Endothelial cell of umbilical vein (primary cell): Measurements from ENCODE around the gene METAP1. TPM values are rescaled to one million over a fixed set of nuclear protein-coding genes. Genes with fewer than 3 reads are reported as not detected.

Experiments used
- BruUV-seq: library from RNA; stranded (reverse); fragments of 400-500 nt; replicated peaks from 2 replicates; lab custom pipeline; 2021; lab: Mats Ljungman, UMichigan
- CTCF ChIA-PET: fragments of 300-600, 350-600 bp; sonication (Branson Sonifier 250); formaldehyde crosslinking; loops from one replicate; lab custom pipeline; 2021; ENCODE audit warnings: antibody characterized with exemption, inconsistent platforms; lab: Charles Lee
- POLR2A ChIA-PET: fragments of 300-600, 350-600 bp; sonication (Branson Sonifier 250); formaldehyde crosslinking; loops from one replicate; lab custom pipeline; 2021; ENCODE audit warnings: antibody characterized with exemption, inconsistent platforms; lab: Charles Lee
- DNase-seq: peaks from one replicate; pipeline ENCODE4 v3.0.0-alpha.2; 2011; ENCODE audit warnings: low read depth, low spot score
- FAIRE-seq: peaks from 2 replicates; lab custom pipeline; 2011; peaks lifted over from hg19 to GRCh38; lab: Jason Lieb, UNC
- H2AFZ ChIP-seq: 2 replicates; pipeline ENCODE4 v1.6.0; 2012; ENCODE audit warnings: low read depth, low read length, control low read depth, inconsistent platforms
- H3K27ac ChIP-seq: 2 replicates; pipeline ENCODE4 v1.5.1; 2011; ENCODE audit warnings: low read depth, mild to moderate bottlenecking, control low read depth, low read length, moderate library complexity; ENCODE audit not compliant: insufficient read depth
- H3K27me3 ChIP-seq, 2 experiments: 2 replicates each; pipeline versions ENCODE4 v1.6.0 to v1.6.1; 2011; ENCODE audit warnings: low read length in 2 of 2, mixed read lengths in 1 of 2; ENCODE audit not compliant: control insufficient read depth in 2 of 2, insufficient read depth in 2 of 2
- H3K36me3 ChIP-seq, 2 experiments: 2 replicates in 1 of 2; 3 replicates in 1 of 2; pipeline ENCODE4 v1.5.1; 2011; ENCODE audit warnings: low read length in 2 of 2, mild to moderate bottlenecking in 1 of 2, moderate library complexity in 1 of 2; ENCODE audit not compliant: control insufficient read depth in 2 of 2, insufficient read depth in 2 of 2; ENCODE audit errors: extremely low read depth in 1 of 2
- H3K4me1 ChIP-seq: 3 replicates; pipeline ENCODE4 v1.5.1; 2011; ENCODE audit warnings: mild to moderate bottlenecking, low read length; ENCODE audit not compliant: control insufficient read depth, insufficient read depth; ENCODE audit errors: extremely low read depth
- H3K4me2 ChIP-seq: 2 replicates; pipeline ENCODE4 v1.6.1; 2011; ENCODE audit warnings: low read length, control low read depth, mixed read lengths; ENCODE audit not compliant: insufficient read depth
- H3K4me3 ChIP-seq, 3 experiments: fragments of 200-600 bp in 1 of 3; sonication (generic), shearing (Covaris generic) in 1 of 3; replicated peaks in 1 of 3; 2 replicates each; pipeline ENCODE4 v1.5.1; 2011 to 2016; ENCODE audit warnings: control low read depth in 3 of 3, low read length in 3 of 3, mild to moderate bottlenecking in 2 of 3, inconsistent platforms in 1 of 3, low read depth in 1 of 3, moderate library complexity in 1 of 3; ENCODE audit not compliant: insufficient read depth in 1 of 3
- H3K79me2 ChIP-seq: 2 replicates; pipeline ENCODE4 v1.6.0; 2012; ENCODE audit warnings: low read length, inconsistent platforms; ENCODE audit not compliant: control insufficient read depth, insufficient read depth
- H3K9ac ChIP-seq: replicated peaks from 2 replicates; pipeline ENCODE3; 2011; ENCODE audit warnings: low read length, control low read depth; ENCODE audit not compliant: insufficient read depth; ENCODE audit errors: extremely low read depth
- H3K9me1 ChIP-seq: replicated peaks from 3 replicates; pipeline ENCODE4 v1.6.0; 2011; ENCODE audit warnings: mild to moderate bottlenecking, low read length; ENCODE audit not compliant: control insufficient read depth, insufficient read depth; ENCODE audit errors: extremely low read depth
- H3K9me3 ChIP-seq: replicated peaks from 2 replicates; pipeline ENCODE4 v1.5.1; 2012; ENCODE audit warnings: low read length, inconsistent platforms; ENCODE audit not compliant: control insufficient read depth, insufficient read depth
- H4K20me1 ChIP-seq: replicated peaks from 2 replicates; pipeline ENCODE3; 2011; ENCODE audit warnings: mild to moderate bottlenecking, low read length; ENCODE audit not compliant: control insufficient read depth, insufficient read depth; ENCODE audit errors: extremely low read depth
- CTCF ChIP-seq, 2 donors: IDR thresholded peaks; 1 replicate in 1 of 2; 2 replicates in 1 of 2; pipeline ENCODE4 v1.5.1; 2011; ENCODE audit warnings: low read length in 2 of 2, mild to moderate bottlenecking in 2 of 2, moderate library complexity in 2 of 2, control low read depth in 1 of 2, inconsistent platforms in 1 of 2, low read depth in 1 of 2; ENCODE audit not compliant: insufficient read depth in 1 of 2; ENCODE audit errors: extremely low read depth in 1 of 2
- EZH2 ChIP-seq: IDR thresholded peaks from 2 replicates; pipeline ENCODE4 v1.6.1; 2012; ENCODE audit warnings: borderline replicate concordance, low read depth, mild to moderate bottlenecking, moderate library complexity, low read length, inconsistent platforms; ENCODE audit not compliant: severe bottlenecking
- FOS ChIP-seq: IDR thresholded peaks from 2 replicates; pipeline ENCODE4 v1.6.1; 2011; ENCODE audit warnings: mild to moderate bottlenecking, low read length, moderate library complexity, borderline replicate concordance; ENCODE audit not compliant: insufficient read depth
- GATA2 ChIP-seq: IDR thresholded peaks from 2 replicates; pipeline ENCODE4 v1.7.0; 2011; ENCODE audit warnings: low read depth, mild to moderate bottlenecking, moderate library complexity, mixed read lengths, low read length; ENCODE audit not compliant: insufficient read length, insufficient read depth
- JUN ChIP-seq: IDR thresholded peaks from 2 replicates; pipeline ENCODE4 v1.6.1; 2011; ENCODE audit warnings: borderline replicate concordance, low read depth; ENCODE audit not compliant: insufficient read length, insufficient read depth
- MAX ChIP-seq: IDR thresholded peaks from 2 replicates; pipeline ENCODE4 v1.6.1; 2011; ENCODE audit not compliant: insufficient read depth, insufficient read length
- MYC ChIP-seq: IDR thresholded peaks from one replicate; pipeline ENCODE4 v1.6.1; 2011; ENCODE audit warnings: mild to moderate bottlenecking, low read depth, low read length
- POLR2A ChIP-seq: IDR thresholded peaks from 2 replicates; pipeline ENCODE4 v1.6.1; 2012; ENCODE audit warnings: low read depth, mild to moderate bottlenecking, control low read depth, low read length
- POLR2AphosphoS5 ChIP-seq: IDR thresholded peaks from 2 replicates; pipeline ENCODE4 v1.6.1; 2012; ENCODE audit warnings: low read depth, mild to moderate bottlenecking, control low read depth, low read length, moderate library complexity; ENCODE audit not compliant: insufficient read depth
- dilution Hi-C: fragments of 300-500 bp; cut with MboI; formaldehyde crosslinking; loops from one replicate; pipeline ENCODE4 v1.15.0; 2019; ENCODE audit warnings: low sequenced_read_pairs; ENCODE audit not compliant: extremely low pct_ligation_motif_present
- intact Hi-C: fragments of 100-400 bp; cut with micrococcal nuclease; formaldehyde crosslinking; loops from one replicate; pipeline ENCODE4 v1.10.0; 2022
- polyA plus RNA-seq, 4 experiments: library from polyadenylated mRNA; depleted of rRNA in 3 of 4; stranded (reverse) in 3 of 4; unstranded in 1 of 4; fragments of >200 nt; gene quantifications; 2 replicates each; pipeline versions ENCODE4 v1.2.1 to v1.2.3, GENCODE V29; 2011 to 2012; ENCODE audit warnings: missing spikeins in 1 of 4
- total RNA-seq: library from RNA; stranded (reverse); gene quantifications from 2 replicates; pipeline ENCODE4 v1.2.3, GENCODE V29; 2021

The METAP1 gene
- total and polyA plus RNA-seq, 2 donors (not counting 3 experiments of a cell fraction or from before 2014, with no cell fraction given): 26.4 to 39.8 TPM

GRCh38 chr4:98955229-98955628 is 40.3 kb upstream of the METAP1 start:
- no peaks in the 10 kb centered on the region for H4K20me1 ChIP-seq
- no peak overlapping the region for H3K4me3 ChIP-seq
- no peaks in the 10 kb centered on the region for H3K9me3 ChIP-seq
- no peaks in the 10 kb centered on the region for H3K36me3 ChIP-seq
- FAIRE-seq (no peak), DNase-seq (no peak)
- H3K9ac ChIP-seq: no peak overlapping the region
- no peak overlapping the region for H2AFZ ChIP-seq
- H3K9me1 ChIP-seq: no peaks in the 10 kb centered on the region
- POLR2A ChIA-PET: no interaction called here
- no peaks in the 10 kb centered on the region for H3K79me2 ChIP-seq
- no peaks in the 10 kb centered on the region for H3K27me3 ChIP-seq
- no TSS peak for BruUV-seq
- intact Hi-C loops (no loop called here), dilution Hi-C loops (no loop called here)
- no peak for TF ChIP-seq POLR2AphosphoS5
- CTCF ChIA-PET: interaction anchor here (1.1 kb wide), 1 partner anchor 9 kb away, joined by 3 read pairs; no protein-coding TSS in a partner anchor
- no peak overlapping the region for H3K27ac ChIP-seq
- H3K4me1 ChIP-seq: no peaks in the 10 kb centered on the region
- H3K4me2 ChIP-seq: no peak overlapping the region

DNA sequence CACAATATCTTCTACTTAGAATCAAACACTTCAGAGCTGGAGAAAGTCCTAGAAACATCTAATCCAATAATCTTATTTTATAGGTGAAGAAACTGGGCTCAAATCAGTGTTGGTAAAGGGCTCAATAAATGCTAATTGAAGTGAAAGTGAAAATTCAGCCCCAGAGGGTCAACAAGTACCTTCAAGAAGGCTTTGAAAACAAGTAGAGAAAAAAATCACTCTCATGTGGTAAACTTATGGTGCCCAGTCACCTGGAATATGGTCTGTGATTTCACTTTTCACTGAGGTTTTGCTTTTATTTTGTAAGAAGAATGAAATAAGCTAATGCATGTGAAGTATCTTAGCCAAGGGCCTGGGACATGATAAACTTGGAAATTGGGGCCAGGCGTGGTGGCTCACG is 37.5 kb upstream of the METAP1 start:
- Histone ChIP-seq H3K27ac (no peak overlapping the region), H3K9ac (no peak overlapping the region), H3K79me2 (no peaks in the 10 kb centered on the region), H3K9me3 (no peaks in the 10 kb centered on the region), H4K20me1 (no peaks in the 10 kb centered on the region), H3K4me2 (no peak overlapping the region), H3K4me1 (no peaks in the 10 kb centered on the region), H3K9me1 (no peaks in the 10 kb centered on the region), H3K36me3 (no peaks in the 10 kb centered on the region), H3K4me3 (no peak overlapping the region), H3K27me3 (no peaks in the 10 kb centered on the region), H2AFZ (no peak overlapping the region)
- dilution Hi-C loops (no loop called here), intact Hi-C loops (no loop called here)
- POLR2A ChIA-PET: no interaction called here
- FAIRE-seq (no peak), DNase-seq (no peak)
- no TSS peak for BruUV-seq
- CTCF ChIA-PET: interaction anchor here (1.3 kb wide), 1 partner anchor 12 kb away, joined by 3 read pairs; no protein-coding TSS in a partner anchor
- TF ChIP-seq POLR2A: no peak
- no peak for TF ChIP-seq MYC
- no peak for TF ChIP-seq GATA2
- TF ChIP-seq POLR2AphosphoS5: no peak
- TF ChIP-seq EZH2: no peak
- no peak for TF ChIP-seq JUN
- TF ChIP-seq CTCF (IDR thresholded peaks at IDR 0.05; ENCODE audit: extremely low read depth in 1 of 2, insufficient read depth in 1 of 2, low read depth in 1 of 2, low read length in 2 of 2): no peak
- TF ChIP-seq MAX: no peak
- no peak for TF ChIP-seq FOS
